ENCODE results near the gene KISS1R. TPM values are rescaled to one million over a fixed set of nuclear protein-coding genes. Genes with fewer than 3 reads are reported as not detected.

KISS1R gene
- total and polyA plus RNA-seq, 4 donors = not detected

- no peak for TF ChIP-seq CTCF (IDR thresholded peaks at IDR 0.05; ENCODE audit: low read depth, low read length, missing input control)
- no peak for TF ChIP-seq FOXA1 (IDR thresholded peaks at IDR 0.05)
- no peak for TF ChIP-seq SP1 (IDR thresholded peaks at IDR 0.05)
- no peak for TF ChIP-seq ATF3 (IDR thresholded peaks at IDR 0.05)
- TF ChIP-seq TAF1 (conservative IDR thresholded peaks at IDR 0.05) = no peak
- TF ChIP-seq HNF4G (IDR thresholded peaks at IDR 0.05) = no peak
- TF ChIP-seq RXRA (IDR thresholded peaks at IDR 0.05) = no peak
These were observed 47.6 kb upstream of the KISS1R start (continued) for GRCh38 chr19:869245-870177.

DNA sequence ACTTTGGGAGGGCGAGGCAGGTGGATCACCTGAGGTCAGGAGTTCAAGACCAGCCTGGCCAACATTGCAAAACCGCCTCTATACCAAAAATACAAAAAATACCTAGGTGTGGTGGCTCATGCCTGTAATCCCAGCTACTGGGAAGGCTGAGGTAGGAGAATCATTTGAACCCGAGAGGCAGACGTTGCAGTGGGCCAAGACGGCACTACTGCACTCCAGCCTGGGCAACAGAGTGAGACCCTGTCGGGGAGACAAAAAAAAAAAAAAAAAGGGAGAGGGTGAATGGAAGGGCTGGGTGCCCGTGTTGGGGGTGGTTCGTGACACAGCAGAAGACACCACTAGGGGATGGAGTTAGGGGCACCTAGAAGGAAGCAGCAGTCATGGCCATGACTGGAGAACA, 46.8 kb upstream of the KISS1R start:
- Histone ChIP-seq H3K36me3 (ENCODE audit: control insufficient read depth in 4 of 4, insufficient read depth in 3 of 4, low read depth in 1 of 4, low read length in 3 of 4) (peaks cover 4 to 42% (median 11%) of the 10 kb centered on the region in 4 donors), H3K4me3 (ENCODE audit: low read depth in 1 of 3, low read length in 3 of 3) (no peak overlapping the region), H3K4me1 (ENCODE audit: control insufficient read depth in 4 of 4, insufficient read depth in 4 of 4, low read length in 3 of 4) (no peaks in the 10 kb centered on the region), H3K9ac (ENCODE audit: low read depth in 1 of 2, low read length in 2 of 2) (no peak overlapping the region), H3K9me3 (ENCODE audit: control insufficient read depth in 4 of 4, low read length in 3 of 4) (no peaks in the 10 kb centered on the region), H3K27ac (ENCODE audit: low read depth in 1 of 2, low read length in 2 of 2) (no peak overlapping the region), H3K27me3 (ENCODE audit: control insufficient read depth in 4 of 4, insufficient read depth in 4 of 4, low read length in 3 of 4) (no peaks in the 10 kb centered on the region)
- 94% methylated on average over 8 of the region's 8 CpGs for WGBS
- TF ChIP-seq EGR1 (IDR thresholded peaks at IDR 0.05; ENCODE audit: low read depth in 2 of 2) (no peak), HNF4A (conservative IDR thresholded peaks at IDR 0.05) (no peak), ATF3 (IDR thresholded peaks at IDR 0.05) (no peak), NR2F2 (IDR thresholded peaks at IDR 0.05) (no peak)
- no peak for DNase-seq (ENCODE audit: low spot score)

- H3K9me3 ChIP-seq (ENCODE audit: control insufficient read depth in 4 of 4, low read length in 3 of 4) = no peaks in the 10 kb centered on the region
- WGBS = 89% methylated on average over 28 of the region's 28 CpGs
These were observed 46.2 kb upstream of the KISS1R start for GRCh38 chr19:870963-871401.

More at GRCh38 chr19:870963-871401, 46.2 kb upstream of the KISS1R start:
- peaks cover 10 to 44% (median 12%) of the 10 kb centered on the region in 4 donors for H3K36me3 ChIP-seq (ENCODE audit: control insufficient read depth in 4 of 4, insufficient read depth in 3 of 4, low read depth in 1 of 4, low read length in 3 of 4)
- DNase-seq (ENCODE audit: low spot score) = no peak
- no peaks in the 10 kb centered on the region for H3K27me3 ChIP-seq (ENCODE audit: control insufficient read depth in 4 of 4, insufficient read depth in 4 of 4, low read length in 3 of 4)
- H3K27ac ChIP-seq (ENCODE audit: low read depth in 1 of 2, low read length in 2 of 2) = no peak overlapping the region
- TF ChIP-seq MAX (IDR thresholded peaks at IDR 0.05) (no peak), RXRA (IDR thresholded peaks at IDR 0.05) (no peak), EGR1 (IDR thresholded peaks at IDR 0.05; ENCODE audit: low read depth in 2 of 2) (no peak)
- no peak overlapping the region for H3K9ac ChIP-seq (ENCODE audit: low read depth in 1 of 2, low read length in 2 of 2)
- H3K4me1 ChIP-seq (ENCODE audit: control insufficient read depth in 4 of 4, insufficient read depth in 4 of 4, low read length in 3 of 4) = no peaks in the 10 kb centered on the region
- H3K4me3 ChIP-seq (ENCODE audit: low read depth in 1 of 3, low read length in 3 of 3) = no peak overlapping the region

Measured in liver (tissue), 9 donors.